HepG2 (cell line): ENCODE measurements around the gene TMEM190. TPM values are rescaled to one million over a fixed set of nuclear protein-coding genes. Genes with fewer than 3 reads are reported as not detected.

Experiments
- CC2D1A ChIP-seq: sonication (generic); formaldehyde crosslinking; IDR thresholded peaks from 2 replicates; pipeline ENCODE4 v1.8.1; 2023; ENCODE audit warnings: mild to moderate bottlenecking, missing genetic modification reagents
- GABPA ChIP-seq, 2 experiments: IDR thresholded peaks; 2 replicates each; pipeline ENCODE4 v1.6.1; 2011 to 2016; ENCODE audit warnings: low read depth in 2 of 2, low read length in 1 of 2, missing biosample characterization in 1 of 2, missing genetic modification characterization in 1 of 2
- HCFC1 ChIP-seq: fragments of 150-350 bp; IDR thresholded peaks from 2 replicates; pipeline ENCODE4 v1.6.1; 2014; ENCODE audit warnings: low read depth, low read length
- HNRNPK ChIP-seq: fragments of 200-400 bp; formaldehyde crosslinking; IDR thresholded peaks from 2 replicates; pipeline ENCODE4 v1.6.1; 2018; ENCODE audit warnings: low read length, low read depth, moderate library complexity, mild to moderate bottlenecking; ENCODE audit not compliant: poor library complexity, severe bottlenecking
- IKZF1 ChIP-seq: fragments of 450-650 bp; IDR thresholded peaks from 2 replicates; pipeline ENCODE4 v1.7.1; 2016
- IKZF4 ChIP-seq: sonication (generic); formaldehyde crosslinking; IDR thresholded peaks from 2 replicates; pipeline ENCODE4 v1.5.1; 2020; ENCODE audit warnings: borderline replicate concordance, mild to moderate bottlenecking, low read depth, missing genetic modification reagents; ENCODE audit errors: not compliant biosample characterization
- IRF2 ChIP-seq: IDR thresholded peaks from 2 replicates; pipeline ENCODE4 v1.6.1; 2018; ENCODE audit warnings: missing genetic modification reagents, missing compliant biosample characterization
- JUN ChIP-seq: sonication (generic); formaldehyde crosslinking; IDR thresholded peaks from 2 replicates; pipeline ENCODE4 v1.4.0; 2020; ENCODE audit warnings: mild to moderate bottlenecking, missing genetic modification reagents
- KLF12 ChIP-seq: sonication (generic); formaldehyde crosslinking; IDR thresholded peaks from 2 replicates; pipeline ENCODE4 v1.4.0; 2020; ENCODE audit warnings: missing genetic modification reagents, borderline replicate concordance
- NCOR1 ChIP-seq: fragments of 200-600 bp; sonication (generic); IDR thresholded peaks from 2 replicates; pipeline ENCODE4 v1.7.0; 2017; ENCODE audit warnings: antibody characterized with exemption, low read length, borderline replicate concordance
- NONO ChIP-seq, 2 experiments: fragments of 450-650 bp in 1 of 2; sonication (generic) in 1 of 2; formaldehyde crosslinking in 1 of 2; IDR thresholded peaks in 1 of 2; conservative IDR thresholded peaks in 1 of 2; 2 replicates each; pipeline versions ENCODE4 v1.6.1 to v1.8.0; 2017 to 2022; ENCODE audit warnings: mild to moderate bottlenecking in 1 of 2, missing genetic modification reagents in 1 of 2, moderate library complexity in 1 of 2
- PCBP1 ChIP-seq: fragments of 200-400 bp; formaldehyde crosslinking; IDR thresholded peaks from 2 replicates; pipeline ENCODE4 v1.6.1; 2017; ENCODE audit warnings: mild to moderate bottlenecking, low read depth, low read length, borderline replicate concordance
- SP140L ChIP-seq: sonication (generic); formaldehyde crosslinking; IDR thresholded peaks from 2 replicates; pipeline ENCODE4 v1.4.0; 2020; ENCODE audit warnings: missing genetic modification reagents, borderline replicate concordance
- SRF ChIP-seq: IDR thresholded peaks from 2 replicates; pipeline ENCODE4 v1.6.1; 2011; ENCODE audit warnings: mild to moderate bottlenecking, low read depth, low read length, moderate library complexity
- TBP ChIP-seq: sonication (generic); formaldehyde crosslinking; IDR thresholded peaks from 2 replicates; pipeline ENCODE4 v1.5.0; 2020; ENCODE audit warnings: missing genetic modification reagents
- TCF7L2 ChIP-seq: IDR thresholded peaks from 2 replicates; pipeline ENCODE4 v1.6.1; 2011; ENCODE audit warnings: mild to moderate bottlenecking, low read depth, low read length, moderate library complexity
- UBTF ChIP-seq: sonication (generic); formaldehyde crosslinking; IDR thresholded peaks from 2 replicates; pipeline ENCODE4 v1.4.0; 2020; ENCODE audit warnings: mild to moderate bottlenecking, missing genetic modification reagents
- ZBTB21 ChIP-seq: sonication (generic); formaldehyde crosslinking; IDR thresholded peaks from 2 replicates; pipeline ENCODE4 v1.4.0; 2020; ENCODE audit warnings: missing genetic modification reagents
- ZBTB4 ChIP-seq: sonication (generic); formaldehyde crosslinking; IDR thresholded peaks from 2 replicates; pipeline ENCODE4 v1.4.0; 2020; ENCODE audit warnings: missing genetic modification reagents, mild to moderate bottlenecking, borderline replicate concordance
- ZMYM3 ChIP-seq: sonication (generic); formaldehyde crosslinking; IDR thresholded peaks from 2 replicates; pipeline ENCODE4 v1.5.1; 2020; ENCODE audit warnings: mild to moderate bottlenecking, missing genetic modification reagents
- ZNF160 ChIP-seq: sonication (generic); formaldehyde crosslinking; IDR thresholded peaks from 2 replicates; pipeline ENCODE4 v1.8.0; 2022; ENCODE audit warnings: mild to moderate bottlenecking, inconsistent platforms, missing genetic modification reagents
- ZNF446 ChIP-seq: sonication (generic); formaldehyde crosslinking; IDR thresholded peaks from 2 replicates; pipeline ENCODE4 v1.5.0; 2020; ENCODE audit warnings: mild to moderate bottlenecking, missing genetic modification reagents
- ZNF460 ChIP-seq: sonication (generic); formaldehyde crosslinking; IDR thresholded peaks from 2 replicates; pipeline ENCODE4 v1.5.1; 2020; ENCODE audit warnings: missing genetic modification reagents, mild to moderate bottlenecking, borderline replicate concordance
- ZNF788 ChIP-seq: sonication (generic); formaldehyde crosslinking; IDR thresholded peaks from 2 replicates; pipeline ENCODE4 v1.5.0; 2020; ENCODE audit warnings: mild to moderate bottlenecking, missing genetic modification reagents, borderline replicate concordance
- ZSCAN22 ChIP-seq: sonication (generic); formaldehyde crosslinking; IDR thresholded peaks from 2 replicates; pipeline ENCODE4 v1.4.0; 2020; ENCODE audit warnings: mild to moderate bottlenecking, missing genetic modification reagents
- polyA plus RNA-seq, 8 experiments: library from polyadenylated mRNA; depleted of rRNA in 3 of 8; stranded (reverse) in 7 of 8; unstranded in 1 of 8; fragments of >200 nt; fragmentation: Illumina TruSeq in 4 of 8; extraction: Trizol in 4 of 8; gene quantifications; 2 replicates each; pipeline versions ENCODE4 v1.2.1 to v1.2.3, GENCODE V29; 2011 to 2016; ENCODE audit warnings: low read depth in 4 of 8, missing spikeins in 1 of 8, mixed read lengths in 1 of 8; ENCODE audit not compliant: insufficient read depth in 1 of 8
- total RNA-seq, 5 experiments: library from RNA; depleted of rRNA; stranded (reverse); fragments of >200 nt; fragmentation: Illumina TruSeq; extraction: Trizol; gene quantifications; 2 replicates each; pipeline ENCODE4 v1.2.3, GENCODE V29; 2016; ENCODE audit warnings: low read depth in 1 of 5

The TMEM190 gene
- total and polyA plus RNA-seq, 2 of the 13 experiments (the other 11 are each of a cell fraction or from before 2014, with no cell fraction given), result 0.35 to 0.83 TPM

GRCh38 chr19:55373306-55373992, 3.2 kb upstream of the TMEM190 start (continued):
- TF ChIP-seq UBTF (CRISPR knock-in tag), result no peak
- no peak for TF ChIP-seq ZNF460 (CRISPR knock-in tag)
- no peak for TF ChIP-seq NCOR1
- TF ChIP-seq SRF, result no peak
- TF ChIP-seq IKZF1, result no peak
- no peak for TF ChIP-seq TBP (CRISPR knock-in tag)
- TF ChIP-seq IRF2 (CRISPR knock-in tag), result no peak
- no peak for TF ChIP-seq HNRNPK
- TF ChIP-seq SP140L (CRISPR knock-in tag), result no peak
- TF ChIP-seq ZBTB4 (CRISPR knock-in tag), result no peak
- TF ChIP-seq KLF12 (CRISPR knock-in tag), result no peak
- no peak for TF ChIP-seq ZMYM3 (CRISPR knock-in tag)
- no peak for TF ChIP-seq GABPA (IDR thresholded peaks at IDR 0.05; ENCODE audit: low read depth, low read length)
- TF ChIP-seq GABPA (CRISPR knock-in tag; IDR thresholded peaks at IDR 0.05; ENCODE audit: low read depth), result no peak
- TF ChIP-seq JUN (CRISPR knock-in tag), result no peak
- TF ChIP-seq ZNF788 (CRISPR knock-in tag), result peak; percentile 36; the same call in 1 of the 2 replicates
- TF ChIP-seq PCBP1, result no peak
- no peak for TF ChIP-seq ZBTB21 (CRISPR knock-in tag)
- peak; percentile 97 for TF ChIP-seq ZSCAN22 (CRISPR knock-in tag)
- TF ChIP-seq IKZF4 (CRISPR knock-in tag), result no peak
- TF ChIP-seq CC2D1A, result no peak
- no peak for TF ChIP-seq HCFC1
- no peak for TF ChIP-seq TCF7L2
- no peak for TF ChIP-seq ZNF160 (CRISPR knock-in tag)
- TF ChIP-seq NONO (IDR thresholded peaks at IDR 0.05), result no peak
- no peak for TF ChIP-seq NONO (CRISPR knock-in tag; conservative IDR thresholded peaks at IDR 0.05)
- TF ChIP-seq ZNF446 (CRISPR knock-in tag), result no peak
